NK-92 (cell line): ENCODE results near the gene PIBF1.
"Not testable (repeated sequence)": the region's sequence is repeated elsewhere in the genome, so short reads cannot be mapped to it uniquely, and the experiment has no call there.

Experiments used
- DNase-seq: peaks from one replicate; lab custom pipeline; 2025; ENCODE audit not compliant: unreplicated experiment; lab: John Stamatoyannopoulos, UW

PIBF1 gene

DNA sequence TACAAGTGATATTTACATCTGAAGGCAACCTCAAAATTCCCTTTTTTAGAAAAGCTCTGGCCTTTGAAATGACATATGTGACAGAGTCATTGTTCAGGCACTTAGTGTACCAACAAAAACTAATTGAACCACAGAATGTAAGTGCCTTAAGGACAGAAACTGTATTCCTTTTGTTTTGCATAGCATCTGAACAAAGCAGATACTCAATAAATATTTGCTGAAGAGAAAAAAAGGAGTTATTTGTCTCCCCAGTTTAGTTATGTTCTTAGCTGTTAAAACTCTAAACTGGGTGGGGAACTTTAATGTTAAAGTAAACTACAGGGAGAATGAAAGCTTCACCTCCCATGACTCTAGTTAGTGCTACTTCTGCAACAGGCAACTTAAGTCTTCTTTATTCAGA is 220.0 kb downstream of the PIBF1 start:
- no peak for DNase-seq

- DNase-seq: no peak
Observed at GRCh38 chr13:73011751-73012150, 229.8 kb downstream of the PIBF1 start.

DNA sequence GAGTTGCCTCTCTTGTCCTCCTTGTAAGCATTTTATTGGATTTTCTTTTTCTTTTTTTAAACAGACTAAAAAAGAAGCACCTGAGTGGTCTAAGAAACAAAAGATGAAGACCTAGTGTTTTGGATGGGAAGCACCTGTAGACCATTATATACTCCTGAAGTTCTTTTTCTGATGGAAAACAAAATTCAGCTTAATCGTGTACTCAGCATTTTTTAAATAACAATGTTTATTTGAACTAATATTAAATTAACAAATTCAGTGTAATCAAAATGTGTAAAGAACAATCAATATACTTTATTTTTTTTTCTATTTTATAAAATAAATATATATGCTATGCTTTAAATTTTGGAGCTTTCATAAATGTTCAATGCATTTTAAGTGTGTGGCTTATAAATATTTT is 233.9 kb downstream of the PIBF1 start:
- no peak for DNase-seq

GRCh38 chr13:73018336-73018735 is 236.4 kb downstream of the PIBF1 start:
- no peak for DNase-seq

DNA sequence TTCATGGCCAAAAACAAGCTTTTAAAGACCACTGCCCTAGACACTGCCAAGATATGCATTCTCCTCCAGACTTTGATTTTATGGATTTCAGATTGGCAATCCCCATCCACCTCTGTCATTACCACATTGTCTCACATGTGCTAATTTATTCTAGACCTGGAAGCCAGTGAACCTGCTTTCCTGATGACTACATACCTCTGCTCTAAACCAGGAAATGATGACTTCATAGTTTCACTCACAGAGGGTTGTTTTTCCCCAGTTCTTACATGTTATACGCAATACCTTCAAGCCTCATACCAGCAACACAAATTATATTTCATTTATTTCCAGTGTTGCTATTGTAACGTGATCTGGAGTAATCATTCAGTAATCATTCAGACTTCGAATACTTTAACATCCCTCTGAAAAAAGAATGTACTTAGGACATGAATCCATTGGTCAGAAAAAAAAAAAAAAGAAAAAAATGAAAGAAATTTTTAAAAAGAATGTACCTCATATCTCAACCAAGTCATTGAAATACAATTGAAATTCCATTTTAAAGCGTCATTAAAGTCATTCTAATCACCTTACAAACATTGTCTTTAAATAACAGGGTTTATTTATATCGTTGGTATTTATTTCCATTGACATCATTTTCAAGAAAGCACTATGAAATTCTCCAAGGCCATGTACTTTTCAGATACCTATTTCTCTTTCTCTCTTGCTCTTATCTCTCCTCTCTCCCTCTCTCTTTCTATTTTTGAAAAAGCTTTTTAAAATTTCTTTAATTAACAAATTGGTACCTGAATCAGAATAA is 243.5 kb downstream of the PIBF1 start:
- DNase-seq: no peak

GRCh38 chr13:73034901-73035300 is 253.0 kb downstream of the PIBF1 start:
- DNase-seq: no peak

GRCh38 chr13:73035660-73036059 is 253.7 kb downstream of the PIBF1 start:
- DNase-seq: no peak

DNA sequence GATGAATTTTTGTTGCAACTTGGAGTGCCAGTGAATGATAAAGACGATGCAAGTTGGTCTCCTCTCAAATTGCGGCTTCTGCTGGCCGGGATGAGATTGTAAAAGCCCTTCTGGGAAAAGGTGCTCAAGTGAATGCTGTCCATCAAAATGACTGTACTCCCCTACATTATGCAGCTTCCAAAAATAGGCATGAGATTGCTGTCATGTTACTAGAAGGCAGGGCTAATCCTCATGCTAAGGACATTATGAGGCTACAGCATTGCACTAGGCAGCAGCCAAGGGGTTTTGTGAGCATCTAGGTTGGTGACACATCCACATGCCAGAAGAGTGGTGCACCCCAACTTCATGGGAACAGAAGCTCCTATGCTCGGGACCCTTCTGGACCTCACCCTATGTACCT is 254.6 kb downstream of the PIBF1 start:
- DNase-seq: no peak

GRCh38 chr13:73038064-73038463 is 256.1 kb downstream of the PIBF1 start:
- no peak for DNase-seq

DNA sequence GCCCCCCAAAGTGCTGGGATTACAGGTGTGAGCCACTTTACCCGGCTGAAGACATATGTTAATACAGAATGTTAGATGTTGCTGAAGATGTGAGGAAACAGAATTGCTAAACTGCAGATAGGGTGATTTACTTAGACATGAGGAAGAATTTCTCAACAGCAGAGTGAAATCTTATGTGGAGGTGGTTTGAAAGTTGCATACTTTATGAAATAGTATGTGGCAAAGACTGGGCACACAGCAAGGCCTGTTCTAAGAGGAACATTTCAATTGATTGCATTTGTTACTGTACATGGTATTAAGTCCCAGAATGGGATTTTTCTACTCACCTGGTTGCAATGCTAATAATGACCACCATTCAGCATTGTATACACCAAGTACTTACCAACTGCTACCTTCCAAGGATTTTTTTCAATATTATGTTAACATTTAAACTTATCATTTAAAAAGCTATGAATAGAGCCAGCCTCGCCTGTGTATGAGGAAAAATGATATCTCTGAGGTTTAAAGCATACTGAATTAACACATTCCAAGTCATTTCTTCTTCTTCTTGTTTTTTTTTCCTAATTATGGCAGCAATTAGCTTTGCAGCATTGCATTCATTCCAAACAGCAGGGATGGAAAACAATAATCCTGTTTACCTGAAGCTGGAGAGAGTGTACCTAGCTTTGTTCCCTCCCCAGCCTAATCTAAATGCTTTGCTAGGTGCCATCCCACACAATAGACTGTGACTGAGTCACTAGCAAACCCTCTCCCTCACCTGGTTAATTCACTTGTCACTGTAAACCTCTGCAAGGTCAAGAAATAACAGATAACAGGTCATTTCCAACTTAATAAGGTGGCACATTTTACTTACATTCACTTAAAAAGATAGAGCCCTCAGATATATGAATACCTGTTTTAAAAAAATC is 257.5 kb downstream of the PIBF1 start:
- no peak for DNase-seq

- no peak for DNase-seq
Observed at GRCh38 chr13:73040484-73040883, 258.6 kb downstream of the PIBF1 start.

- no peak for DNase-seq
Observed at GRCh38 chr13:73040968-73041596, 259.1 kb downstream of the PIBF1 start.

DNA sequence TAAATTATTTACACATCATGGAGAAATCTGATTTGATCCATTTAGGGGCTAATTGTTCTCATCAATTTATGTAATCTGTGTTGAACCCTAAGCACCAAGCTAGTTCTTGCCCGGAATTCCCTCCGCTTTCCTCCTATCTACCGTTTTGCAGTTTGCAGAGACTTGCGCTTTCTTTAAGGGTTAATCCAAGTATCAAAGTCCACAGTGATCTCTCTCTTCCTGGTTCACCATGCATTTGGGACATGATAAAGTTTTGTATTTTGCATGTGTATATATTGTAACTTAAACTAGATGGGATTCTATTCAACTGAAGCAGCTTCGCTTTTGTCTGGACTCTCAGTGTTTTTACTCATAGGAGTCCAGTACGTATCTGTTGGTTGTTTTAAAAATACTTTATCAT is 263.1 kb downstream of the PIBF1 start:
- DNase-seq: no peak

DNA sequence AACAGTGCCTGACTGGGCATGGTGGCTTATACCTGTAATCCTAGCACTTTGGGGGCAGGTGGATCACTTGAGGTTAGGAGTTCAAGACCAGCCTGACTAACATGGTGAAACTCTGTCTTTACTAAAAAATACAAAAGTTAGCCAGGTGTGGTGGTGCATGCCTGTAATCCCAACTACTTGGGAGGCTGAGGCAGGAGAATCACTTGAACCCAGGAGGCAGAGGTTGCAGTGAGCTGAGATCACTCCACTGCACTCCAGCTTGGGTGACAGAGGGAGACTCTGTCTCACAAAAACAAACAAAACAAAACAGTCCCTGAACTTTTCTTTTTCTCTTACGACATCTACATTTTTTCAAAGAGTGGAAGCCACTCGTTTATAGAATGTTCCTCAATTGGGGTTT is 266.7 kb downstream of the PIBF1 start:
- not testable (repeated sequence) for DNase-seq

DNA sequence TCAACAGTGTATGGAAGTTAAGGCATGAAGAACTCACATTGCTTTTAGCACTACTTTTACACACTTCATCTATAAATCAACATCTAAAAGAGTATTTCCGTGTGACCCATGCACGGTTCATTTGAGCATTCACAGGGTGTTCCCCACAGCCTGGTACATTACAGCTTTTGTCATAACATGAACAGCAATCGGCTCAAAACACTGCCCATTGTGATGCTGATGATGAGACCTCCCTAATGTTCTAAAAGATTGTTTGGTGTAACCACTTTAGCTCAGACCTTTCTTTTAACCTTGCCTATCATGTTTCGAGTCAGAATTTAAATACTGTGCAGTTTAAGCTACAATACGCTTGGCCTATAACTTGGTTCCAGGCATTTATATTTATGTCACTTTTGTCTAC is 272.8 kb downstream of the PIBF1 start:
- DNase-seq: no peak

GRCh38 chr13:73055813-73056564 is 274.1 kb downstream of the PIBF1 start:
- DNase-seq: no peak

DNA sequence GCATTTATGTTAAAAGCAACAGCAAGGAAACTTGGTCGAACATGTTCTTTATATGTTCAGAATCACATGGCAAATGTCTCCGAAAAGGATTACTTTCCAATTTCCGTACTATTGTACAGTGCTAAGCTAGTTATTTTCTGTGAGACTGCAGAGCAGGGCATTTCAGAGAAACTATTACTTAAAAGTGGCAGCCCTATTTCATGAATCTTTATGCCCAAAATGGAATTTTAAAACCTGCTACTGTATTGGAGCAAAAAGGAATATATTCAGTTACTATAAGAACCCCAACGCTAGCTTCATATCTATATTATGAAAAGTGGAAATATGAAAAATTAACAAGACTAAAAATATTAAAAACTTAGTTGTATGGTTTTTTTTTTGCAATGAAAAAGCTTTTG is 274.6 kb downstream of the PIBF1 start:
- no peak for DNase-seq

DNA sequence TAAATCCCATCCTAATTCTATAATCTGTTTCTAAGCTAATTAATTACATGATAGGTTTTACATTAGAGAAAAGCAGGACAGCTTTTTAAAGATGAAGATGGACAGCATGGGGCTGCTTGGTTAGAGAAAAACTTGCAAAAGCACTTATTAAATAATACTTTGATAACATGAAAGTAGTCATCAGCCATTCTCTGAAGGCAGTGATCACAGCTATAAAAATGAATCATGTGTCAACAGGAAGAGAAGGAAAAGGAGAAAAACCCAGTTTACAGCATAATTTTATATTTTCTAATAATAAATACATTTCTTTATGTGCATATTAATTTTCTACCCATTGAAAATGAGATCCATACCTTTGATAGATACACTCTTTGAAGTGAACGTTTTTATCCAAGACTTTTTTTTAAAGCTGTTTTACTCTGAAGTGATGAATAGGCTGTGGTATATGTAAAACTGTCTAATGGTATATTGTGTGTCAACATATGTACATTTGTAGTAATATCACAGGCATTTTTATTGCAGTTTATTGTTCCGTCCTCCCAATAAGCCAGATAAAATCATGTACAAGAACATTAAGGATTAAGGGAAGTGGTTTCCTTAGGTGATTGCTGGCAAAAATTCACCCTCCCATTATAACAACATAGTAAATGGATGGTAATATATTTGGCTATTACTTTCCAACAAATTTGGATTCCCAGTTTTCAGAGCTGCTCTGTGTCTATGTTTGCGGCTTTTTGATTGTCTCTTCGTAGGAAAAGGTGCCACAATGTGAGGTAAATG is 275.5 kb downstream of the PIBF1 start:
- no peak for DNase-seq

GRCh38 chr13:73058064-73058313 is 276.1 kb downstream of the PIBF1 start:
- no peak for DNase-seq

GRCh38 chr13:73058432-73058735 is 276.5 kb downstream of the PIBF1 start:
- DNase-seq: no peak
